Activated gamma-delta T cell treated with Interleukin-2 at 50 U/mL for 16 hours (primary cell): ENCODE data around the gene TXNRD2.
A peak's percentile ranks its signal among the peaks of the same experiment; 100 is the strongest.
"Not testable (repeated sequence)": the region's sequence is repeated elsewhere in the genome, so short reads cannot be mapped to it uniquely, and the experiment has no call there.

ENCODE experiments used
- DNase-seq: peaks from one replicate; pipeline ENCODE4 v3.0.0-alpha.2; 2020

Gene TXNRD2

GRCh38 chr22:19885841-19886592 is 55.6 kb downstream of the TXNRD2 start:
- DNase-seq, result no peak

DNA sequence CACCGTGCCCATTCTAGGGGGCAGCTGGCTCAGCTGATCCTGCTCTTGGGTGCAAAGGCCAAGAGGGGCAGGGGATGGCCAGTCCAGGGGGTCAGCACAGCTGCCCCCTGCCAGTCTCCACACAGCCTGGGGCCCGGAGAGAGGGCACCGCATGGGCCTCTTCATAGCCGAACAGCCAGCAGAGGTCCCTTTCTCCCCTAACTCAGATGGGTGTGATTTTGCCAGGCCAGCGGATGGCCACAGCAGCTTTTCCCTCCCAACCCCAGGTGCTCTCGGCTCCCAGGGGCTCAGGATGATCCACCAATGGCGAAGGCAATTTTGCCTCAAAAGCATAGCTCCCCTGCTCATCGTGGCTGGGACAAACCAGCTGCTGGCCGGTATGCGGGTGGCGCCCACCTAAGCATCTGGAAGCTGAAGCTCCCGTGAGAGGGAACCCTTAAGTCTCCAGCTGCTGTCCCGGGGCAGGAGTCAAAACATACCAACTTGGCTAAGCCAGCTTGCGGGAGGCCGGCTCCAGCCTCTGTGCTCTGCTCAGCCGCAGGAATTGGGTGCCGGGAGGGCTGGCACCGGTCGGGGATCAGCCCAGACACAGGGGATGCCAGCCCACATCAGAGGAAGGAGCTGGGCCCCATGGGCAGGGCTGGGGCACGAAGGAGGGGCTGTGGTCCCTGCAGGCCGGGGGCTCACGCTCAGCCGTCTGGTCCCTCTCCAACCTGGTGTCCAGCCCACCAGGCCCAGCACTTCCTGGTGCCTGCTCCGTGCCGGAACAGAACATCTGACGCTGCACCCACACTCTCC is 56.5 kb downstream of the TXNRD2 start:
- no peak for DNase-seq

GRCh38 chr22:19884161-19884953 is 57.3 kb downstream of the TXNRD2 start:
- DNase-seq, result no peak

GRCh38 chr22:19883446-19883845 is 58.2 kb downstream of the TXNRD2 start:
- DNase-seq, result not testable (repeated sequence)

DNA sequence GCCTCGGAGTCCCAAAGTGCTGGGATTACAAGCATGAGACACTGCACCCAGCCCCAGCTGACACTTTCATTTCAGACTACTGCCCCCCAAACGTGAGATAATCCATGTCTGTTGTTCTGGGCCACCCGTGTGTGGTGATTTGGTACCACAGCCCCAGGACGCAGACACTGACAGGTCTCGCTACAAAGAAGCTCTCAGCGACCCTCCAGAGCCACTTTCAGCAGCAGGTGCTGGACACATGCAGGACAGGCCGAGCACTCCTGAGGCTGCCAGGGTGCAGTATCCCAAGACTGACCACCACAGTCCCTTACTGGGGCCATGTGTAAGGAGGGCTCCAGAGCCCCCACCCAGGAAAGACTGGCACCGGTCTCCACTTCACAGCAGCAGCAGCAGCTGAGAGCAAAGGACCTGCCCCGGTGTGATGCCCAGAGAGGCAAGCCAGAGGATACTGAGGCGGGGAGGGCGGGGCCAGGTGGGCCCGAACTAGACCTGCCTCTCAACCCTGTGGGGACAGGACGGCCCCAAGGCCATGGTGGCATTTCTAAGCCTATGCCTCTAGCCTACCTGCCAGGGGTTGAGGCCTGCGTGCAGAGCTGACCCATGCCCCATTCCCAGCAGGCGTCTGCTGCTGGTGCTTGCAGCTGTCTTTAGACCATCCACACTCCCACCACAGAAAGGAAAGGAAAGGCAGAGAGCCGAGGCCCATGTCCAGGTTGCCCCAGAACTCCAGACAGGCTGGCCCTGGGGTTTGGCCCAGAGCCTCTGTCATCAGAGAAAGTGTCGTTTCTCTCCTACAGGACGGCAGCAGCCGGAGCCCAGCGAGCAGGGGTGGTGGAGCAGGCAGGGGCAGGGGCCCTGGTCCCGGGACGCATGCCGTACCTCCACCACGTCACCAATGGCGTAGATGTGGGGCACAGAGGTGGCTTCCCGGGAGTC is 58.9 kb downstream of the TXNRD2 start:
- no peak for DNase-seq

- no peak for DNase-seq
Observed at GRCh38 chr22:19880786-19881569, 60.6 kb downstream of the TXNRD2 start.

DNA sequence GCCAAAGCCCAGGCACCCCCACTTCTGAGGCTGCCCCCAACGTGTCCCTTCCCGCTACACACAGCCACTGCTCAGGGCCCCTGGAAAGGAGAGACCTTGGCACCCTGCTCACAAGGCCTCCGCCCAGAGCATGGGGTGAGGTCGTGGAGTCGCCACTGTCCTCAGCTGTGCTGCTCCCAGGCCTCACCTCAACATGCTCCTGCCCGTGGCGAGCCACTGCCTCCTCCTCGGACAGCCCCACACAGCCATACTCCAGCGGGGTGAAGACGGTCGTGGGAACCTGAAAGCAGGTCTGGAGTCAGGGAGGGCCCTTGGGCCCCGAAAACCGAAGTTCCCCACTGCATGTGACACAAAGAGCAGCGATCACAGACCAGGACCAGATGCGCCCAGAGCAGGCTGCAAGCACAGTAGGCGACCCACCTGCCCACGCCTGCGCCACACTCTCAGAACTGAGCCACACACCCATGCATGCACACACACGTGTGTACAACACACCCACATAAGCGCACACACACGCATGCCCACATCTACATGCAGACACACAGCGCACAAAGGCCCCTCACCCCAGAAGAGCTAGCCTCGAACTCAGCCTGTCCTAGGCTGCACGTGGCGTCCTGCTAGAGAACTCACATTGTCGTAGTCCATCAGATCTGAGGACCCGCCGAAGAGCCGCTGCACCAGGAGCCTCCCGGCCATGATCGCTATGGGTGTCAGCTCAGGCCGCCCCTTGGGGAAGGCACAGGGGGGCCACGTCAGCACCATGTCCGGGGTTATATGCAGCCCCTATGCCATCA is 61.4 kb downstream of the TXNRD2 start:
- DNase-seq, result no peak

DNA sequence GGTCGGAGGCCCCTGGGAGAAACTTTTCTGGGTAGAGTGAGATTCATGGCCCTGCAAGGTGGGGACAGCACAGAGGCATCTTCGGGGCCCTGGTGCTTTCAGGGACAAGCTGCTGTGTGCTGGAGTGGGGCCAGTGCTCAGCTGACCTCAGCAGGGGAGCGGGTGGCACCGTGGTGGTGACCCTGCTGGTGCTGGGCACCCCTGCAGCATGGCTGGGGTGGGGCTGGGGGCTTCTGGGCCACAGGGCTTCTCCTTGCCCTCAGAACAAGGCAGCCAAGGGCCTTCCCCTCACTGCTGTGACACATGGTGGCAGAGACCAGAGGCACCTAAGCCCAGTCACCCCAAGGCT is 62.0 kb downstream of the TXNRD2 start:
- DNase-seq, result no peak

DNA sequence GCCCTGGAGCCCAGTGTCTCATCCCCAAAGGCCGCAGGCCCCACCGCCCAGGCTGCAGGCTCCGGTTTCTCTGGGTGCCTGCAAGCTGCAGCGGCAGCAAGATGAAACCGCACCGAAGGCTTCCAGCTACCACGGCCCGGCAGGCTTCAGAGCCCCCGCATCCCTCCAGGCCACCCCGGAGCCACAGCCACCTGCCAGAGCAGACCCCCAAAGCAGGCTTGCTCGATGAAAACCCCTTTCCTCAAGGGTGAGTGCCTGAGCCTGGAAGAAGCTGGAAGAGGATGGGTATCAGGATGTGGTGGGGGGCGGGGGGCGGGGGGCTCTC is 62.4 kb downstream of the TXNRD2 start:
- no peak for DNase-seq

GRCh38 chr22:19878461-19879245 is 63.0 kb downstream of the TXNRD2 start:
- no peak for DNase-seq

GRCh38 chr22:19877626-19878339 is 63.8 kb downstream of the TXNRD2 start:
- no peak for DNase-seq

DNA sequence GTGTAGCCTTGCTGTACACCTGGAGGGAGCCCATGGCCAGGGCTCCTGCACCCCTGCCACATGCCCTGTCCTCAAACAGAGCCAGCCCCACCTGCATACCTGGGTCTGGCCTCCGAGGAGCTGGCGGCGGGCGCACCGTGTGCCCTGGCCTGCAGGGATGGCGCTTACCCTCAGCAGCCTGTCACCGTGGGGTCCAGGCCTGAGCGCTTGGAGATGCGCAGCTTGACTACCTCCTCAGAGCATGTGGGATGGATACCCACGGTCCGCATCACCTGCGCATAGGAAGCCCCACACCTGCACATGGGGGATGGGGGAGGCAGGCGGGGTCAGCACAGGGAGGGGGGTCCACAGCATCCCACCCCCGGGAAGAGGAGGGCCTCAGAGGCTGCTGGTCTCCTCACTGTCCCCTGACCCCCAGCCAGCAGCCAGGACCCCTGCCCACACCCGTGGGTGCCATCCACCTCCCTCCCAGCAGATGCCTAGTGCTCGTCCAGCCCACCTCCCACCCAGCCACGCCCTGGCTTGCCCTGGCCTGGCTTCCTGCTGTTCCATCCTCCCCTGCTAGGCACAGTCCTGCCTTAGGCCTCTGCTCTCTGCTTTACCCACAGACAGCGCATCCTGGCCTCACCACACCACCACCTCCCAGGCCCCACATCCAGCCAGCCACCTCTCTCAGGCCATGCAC is 64.5 kb downstream of the TXNRD2 start:
- peak; percentile 3 for DNase-seq

GRCh38 chr22:19876314-19876940 is 65.2 kb downstream of the TXNRD2 start:
- no peak for DNase-seq

GRCh38 chr22:19875531-19876313 is 65.9 kb downstream of the TXNRD2 start:
- DNase-seq, result no peak

DNA sequence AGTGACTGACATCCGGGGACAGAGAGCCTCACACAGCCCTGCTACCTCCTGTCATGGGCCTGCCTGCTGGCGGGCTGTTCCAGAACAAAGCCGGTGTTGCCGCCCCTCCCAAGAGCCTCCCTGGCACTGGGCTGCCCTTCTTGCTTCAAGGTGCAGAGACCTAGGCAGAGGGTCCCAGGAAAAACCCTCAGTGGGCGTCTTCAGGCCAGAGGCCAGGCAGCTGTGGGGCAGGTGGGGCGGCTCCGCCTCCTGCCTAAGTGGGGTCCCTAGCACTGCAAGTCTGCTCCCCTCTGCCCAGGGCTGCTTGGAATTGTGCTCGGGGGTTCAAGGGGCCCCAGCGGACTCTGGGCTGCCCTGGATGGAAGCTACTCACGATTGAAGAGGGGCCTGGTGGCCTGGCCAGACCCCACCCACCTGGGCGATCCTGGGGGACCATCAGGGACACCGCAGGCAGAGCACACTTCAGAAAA is 66.5 kb downstream of the TXNRD2 start:
- no peak for DNase-seq

GRCh38 chr22:19874307-19875060 is 67.1 kb downstream of the TXNRD2 start:
- DNase-seq, result peak; percentile 29

- no peak for DNase-seq
Observed at GRCh38 chr22:19873960-19874306, 67.7 kb downstream of the TXNRD2 start.
